Tibial artery (tissue), 4 donors: ENCODE measurements around the gene MAP3K19.

Source experiments
- DNase-seq, 2 donors: peaks; one replicate each; pipeline ENCODE4 v3.0.0-alpha.2; 2019
- H3K27ac ChIP-seq, 2 donors: fragments of 200-600 bp; sonication (generic) in 1 of 2; 1 replicate in 1 of 2; 2 replicates in 1 of 2; pipeline ENCODE4 v1.5.1; 2018 to 2019; ENCODE audit warnings: mild to moderate bottlenecking in 1 of 2
- H3K27me3 ChIP-seq, 2 donors: fragments of 200-600 bp; sonication (generic) in 1 of 2; one replicate each; pipeline versions ENCODE4 v1.5.1 to v1.6.0; 2016 to 2019
- H3K36me3 ChIP-seq, 3 donors: fragments of 200-600 bp; sonication (generic) in 2 of 3; one replicate each; pipeline ENCODE4 v1.5.1; 2016 to 2019; ENCODE audit warnings: mild to moderate bottlenecking in 2 of 3
- H3K4me1 ChIP-seq, 4 donors: fragments of 200-600 bp; sonication (generic) in 2 of 4; 1 replicate in 3 of 4; 2 replicates in 1 of 4; pipeline ENCODE4 v1.5.1; 2016 to 2019
- H3K4me3 ChIP-seq, 2 donors: fragments of 200-600 bp; sonication (generic) in 1 of 2; 1 replicate in 1 of 2; 2 replicates in 1 of 2; pipeline ENCODE4 v1.5.1; 2018 to 2019; ENCODE audit warnings: mild to moderate bottlenecking in 2 of 2
- H3K9me3 ChIP-seq, 3 donors: fragments of 200-600 bp; sonication (generic) in 1 of 3; one replicate each; pipeline ENCODE4 v1.5.1; 2016 to 2019
- intact Hi-C: fragments of 100-400 bp; cut with DNase I; formaldehyde crosslinking; loops from one replicate; pipeline ENCODE4 v1.15.0; 2023; ENCODE audit warnings: low total_unique reads
- TF ChIP-seq, protein P1 (sequence below), 2 experiments: fragments of 200-600 bp in 1 of 2; fragments of 450-650 bp in 1 of 2; IDR thresholded peaks; one replicate each; pipeline ENCODE4 v1.5.1; 2017 to 2019; ENCODE audit warnings: antibody characterized with exemption in 2 of 2, mild to moderate bottlenecking in 1 of 2, moderate library complexity in 1 of 2

MAP3K19 gene

DNA sequence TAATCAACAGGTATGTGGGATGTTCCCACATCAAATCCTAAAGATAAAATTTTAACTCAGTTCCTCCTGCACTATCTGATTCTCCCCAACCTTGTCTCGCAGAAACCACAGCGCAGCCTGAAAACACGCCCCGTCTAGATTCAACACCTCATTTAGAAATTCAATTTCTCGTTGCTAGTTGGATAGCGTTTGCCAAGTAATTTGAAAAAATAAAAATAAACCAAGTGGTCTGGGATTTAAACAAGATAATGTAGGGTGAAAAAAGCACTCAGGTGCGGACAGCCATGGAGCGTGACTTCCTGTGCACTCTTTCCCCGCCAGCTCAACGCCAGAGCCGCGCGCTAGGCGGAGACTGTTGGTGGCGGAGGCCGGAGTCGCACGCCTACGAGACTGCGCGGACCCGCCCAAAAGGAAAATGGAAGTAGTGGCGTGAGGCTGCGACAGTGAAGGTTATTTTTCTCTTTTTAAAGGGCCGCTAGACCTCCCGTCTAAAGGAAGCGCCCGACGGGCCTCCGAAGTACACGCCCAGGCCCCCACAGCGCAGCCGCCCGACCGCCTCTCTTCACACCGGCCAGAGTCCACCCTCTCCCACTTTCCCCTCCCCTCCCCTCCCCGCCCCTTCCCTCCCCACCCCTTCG lies 129.2 kb downstream of the MAP3K19 start:
- no peaks in the 10 kb centered on the region for H3K27me3 ChIP-seq
- peaks cover 0 to 41% (median 22%) of the 10 kb centered on the region in 4 donors for H3K4me1 ChIP-seq
- H3K9me3 ChIP-seq: no peaks in the 10 kb centered on the region
- peak overlapping the region; percentile 93 to 98 for H3K27ac ChIP-seq
- TF ChIP-seq, protein P1, sequence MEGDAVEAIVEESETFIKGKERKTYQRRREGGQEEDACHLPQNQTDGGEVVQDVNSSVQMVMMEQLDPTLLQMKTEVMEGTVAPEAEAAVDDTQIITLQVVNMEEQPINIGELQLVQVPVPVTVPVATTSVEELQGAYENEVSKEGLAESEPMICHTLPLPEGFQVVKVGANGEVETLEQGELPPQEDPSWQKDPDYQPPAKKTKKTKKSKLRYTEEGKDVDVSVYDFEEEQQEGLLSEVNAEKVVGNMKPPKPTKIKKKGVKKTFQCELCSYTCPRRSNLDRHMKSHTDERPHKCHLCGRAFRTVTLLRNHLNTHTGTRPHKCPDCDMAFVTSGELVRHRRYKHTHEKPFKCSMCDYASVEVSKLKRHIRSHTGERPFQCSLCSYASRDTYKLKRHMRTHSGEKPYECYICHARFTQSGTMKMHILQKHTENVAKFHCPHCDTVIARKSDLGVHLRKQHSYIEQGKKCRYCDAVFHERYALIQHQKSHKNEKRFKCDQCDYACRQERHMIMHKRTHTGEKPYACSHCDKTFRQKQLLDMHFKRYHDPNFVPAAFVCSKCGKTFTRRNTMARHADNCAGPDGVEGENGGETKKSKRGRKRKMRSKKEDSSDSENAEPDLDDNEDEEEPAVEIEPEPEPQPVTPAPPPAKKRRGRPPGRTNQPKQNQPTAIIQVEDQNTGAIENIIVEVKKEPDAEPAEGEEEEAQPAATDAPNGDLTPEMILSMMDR (IDR thresholded peaks at IDR 0.05): peak; percentile 30 to 40
- H3K36me3 ChIP-seq: no peaks in the 10 kb centered on the region
- H3K4me3 ChIP-seq: peak overlapping the region; percentile 78 to 95
- intact Hi-C loops: loop anchor here (2.0 to 5.0 kb wide), 2 partner anchors 614 to 825 kb away; partner anchors contain the start of genes R3HDM1 and ZRANB3
- DNase-seq: no peak

DNA sequence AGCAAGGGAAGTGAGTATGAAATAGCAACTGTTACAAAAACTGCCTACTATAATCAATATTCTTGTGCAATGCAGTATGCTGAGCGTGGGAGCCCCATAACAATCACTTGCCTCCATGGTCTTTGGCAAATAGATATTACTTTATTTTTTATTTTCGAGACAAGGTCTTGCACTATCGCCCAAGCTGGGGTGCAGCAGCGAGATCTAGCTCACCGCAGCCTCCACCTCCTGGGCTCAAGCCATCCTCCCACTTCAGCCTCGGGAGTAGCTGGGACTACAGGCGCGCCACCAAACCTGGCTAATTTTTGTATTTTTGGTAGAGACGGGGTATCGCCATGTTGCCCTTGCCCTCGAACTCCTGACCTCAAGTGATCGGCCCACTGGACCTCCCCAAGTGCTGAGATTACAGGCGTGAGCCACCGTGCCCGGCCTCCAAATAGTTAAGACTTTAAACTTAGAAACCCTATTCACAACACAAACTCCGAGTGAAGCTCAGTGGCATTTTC lies 129.8 kb downstream of the MAP3K19 start:
- peaks cover 0 to 36% (median 21%) of the 10 kb centered on the region in 4 donors for H3K4me1 ChIP-seq
- peak overlapping the region; percentile 93 to 98 for H3K27ac ChIP-seq
- no peaks in the 10 kb centered on the region for H3K9me3 ChIP-seq
- peak in 1 of 2 donors; percentile 23 for DNase-seq
- TF ChIP-seq, protein P1 (IDR thresholded peaks at IDR 0.05): no peak
- intact Hi-C loops: loop anchor here (5.0 kb wide), 1 partner anchor 615 kb away; the partner anchor contains the start of genes R3HDM1 and ZRANB3
- H3K27me3 ChIP-seq: no peaks in the 10 kb centered on the region
- no peaks in the 10 kb centered on the region for H3K36me3 ChIP-seq
- peak overlapping the region; percentile 78 to 95 for H3K4me3 ChIP-seq
